ENCODE results near the gene DPY19L2.
"Not testable (repeated sequence)": the region's sequence is repeated elsewhere in the genome, so short reads cannot be mapped to it uniquely, and the experiment has no call there.

DNA sequence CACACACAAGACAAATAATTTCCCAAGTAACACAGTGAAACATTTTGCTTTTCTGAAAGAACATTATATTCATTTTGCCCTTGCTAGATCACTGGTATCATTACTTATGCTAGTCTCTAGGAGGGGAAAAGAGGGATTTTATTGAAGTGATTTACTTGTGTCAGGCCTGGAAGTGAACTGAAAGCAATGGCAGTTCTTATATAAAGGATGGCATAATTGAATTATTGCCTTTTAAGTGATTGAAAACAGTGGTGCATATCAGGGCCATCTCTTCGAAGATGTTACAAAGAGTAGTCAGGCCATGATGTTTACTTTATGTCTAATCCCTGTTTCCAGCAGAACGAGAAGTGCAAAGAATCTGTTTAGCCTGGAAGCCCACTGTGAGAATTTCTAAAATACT lies 30.7 kb upstream of the DPY19L2 start:
- not testable (repeated sequence) for TF ChIP-seq POLR2A (IDR thresholded peaks at IDR 0.05; ENCODE audit: low read length); GATA1 (IDR thresholded peaks at IDR 0.05; ENCODE audit: low read depth, low read length)

Measured in erythroblast (primary cell).